Hematopoietic multipotent progenitor cell treated with erythropoietin and hydrocortisone succinate and interleukin-3 and kit ligand, for 8 days (in vitro differentiated cells): ENCODE data around the gene SPATC1L.
"Not testable (repeated sequence)": the region's sequence is repeated elsewhere in the genome, so short reads cannot be mapped to it uniquely, and the experiment has no call there.

Experiments
- DNase-seq: peaks from one replicate; pipeline ENCODE4 v3.0.0-alpha.2; 2015

Gene SPATC1L

DNA sequence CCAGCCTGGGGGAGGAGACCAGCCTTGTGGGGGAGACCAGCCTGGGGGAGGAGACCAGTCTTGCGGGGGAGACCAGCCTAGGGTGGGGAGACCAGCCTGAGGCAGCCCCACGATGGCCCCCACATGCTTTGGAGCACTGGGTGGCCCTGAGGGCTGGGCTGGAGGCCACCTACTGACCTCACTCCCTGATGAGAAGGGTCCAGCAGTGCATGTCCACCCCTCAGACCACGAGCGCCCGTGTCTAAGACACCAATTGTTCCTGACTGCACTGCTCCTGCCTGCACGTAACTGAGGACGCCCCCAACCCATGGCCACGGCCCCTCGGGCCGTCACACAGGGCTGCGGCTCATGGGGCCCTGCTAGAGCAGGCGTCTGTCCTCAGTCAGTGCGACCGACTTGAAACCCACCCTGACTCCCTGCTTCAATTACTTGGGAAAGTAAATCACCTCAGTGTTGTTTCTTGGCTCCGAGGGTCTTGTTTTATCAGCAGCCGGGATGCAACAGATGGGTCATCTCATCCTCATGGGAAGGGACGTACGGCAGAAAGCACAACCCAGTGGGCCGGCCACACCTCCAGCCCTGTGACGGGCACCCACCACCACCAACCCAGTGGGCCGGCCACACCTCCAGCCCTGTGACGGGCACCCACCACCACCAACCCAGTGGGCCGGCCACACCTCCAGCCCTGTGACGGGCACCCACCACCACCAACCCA, at the start of gene SPATC1L:
Gene SPATC1L (minus strand): TSS at position 550 of the 715 bp plus-strand sequence. CDS start 1,643 bp downstream, outside the sequence.
- DNase-seq = peak; percentile 65

DNA sequence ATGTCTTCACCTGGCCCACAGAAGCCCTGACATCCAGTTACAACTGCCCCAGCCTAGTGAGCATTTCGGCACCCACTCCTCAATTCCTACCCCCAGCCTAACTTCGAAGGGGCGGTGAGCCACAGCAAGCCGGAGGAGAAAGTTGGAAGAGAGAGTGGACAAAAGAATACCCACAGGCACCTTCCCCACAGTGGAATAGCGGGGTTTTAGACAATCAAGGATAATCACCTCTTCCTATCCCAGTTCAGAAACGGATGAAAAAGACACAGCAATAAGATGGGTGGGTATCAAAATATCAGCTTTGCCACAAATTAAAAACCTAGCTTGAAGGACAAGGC, 45.6 kb upstream of the SPATC1L start:
- no peak for DNase-seq

DNA sequence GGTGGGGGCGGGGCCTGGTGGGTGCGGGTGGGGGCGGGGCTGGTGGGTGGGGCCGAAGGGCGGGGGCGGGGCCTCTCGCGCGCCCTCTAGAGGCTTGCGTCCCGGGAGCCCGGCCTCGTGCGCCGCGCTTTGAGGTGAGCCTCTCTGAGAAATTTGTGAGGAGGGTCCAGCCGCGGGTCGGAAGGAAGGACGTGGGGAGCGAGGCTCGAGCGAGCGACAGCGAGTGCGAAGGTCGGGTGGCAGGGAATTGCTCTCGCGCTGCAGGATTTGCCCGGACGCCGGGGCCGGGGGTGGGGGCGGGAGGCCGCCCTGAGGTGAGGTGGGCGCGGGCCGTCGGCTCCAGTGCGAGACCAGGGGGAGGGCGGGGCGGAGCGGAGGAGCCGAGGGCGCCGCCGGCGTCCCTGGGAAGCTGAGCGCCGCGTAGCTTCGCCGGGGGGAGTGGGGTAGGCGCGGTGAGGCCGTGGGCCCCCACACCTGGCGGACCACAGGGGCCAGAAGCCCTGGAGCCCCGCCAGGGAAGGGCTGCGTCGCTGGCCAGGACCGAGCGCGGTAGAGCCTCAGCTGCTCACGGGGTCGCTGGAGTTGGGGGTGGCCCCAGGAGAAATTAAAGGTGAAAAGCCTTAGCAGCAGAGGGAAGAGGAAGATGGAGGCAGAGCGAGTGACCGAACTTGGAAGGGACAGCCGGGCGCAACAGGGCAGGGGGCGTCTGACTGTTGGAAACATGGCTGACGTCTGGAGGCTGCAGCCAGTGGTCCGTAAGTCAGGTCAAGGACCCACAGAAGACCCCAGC, 45.1 kb upstream of the SPATC1L start:
- DNase-seq = no peak

DNA sequence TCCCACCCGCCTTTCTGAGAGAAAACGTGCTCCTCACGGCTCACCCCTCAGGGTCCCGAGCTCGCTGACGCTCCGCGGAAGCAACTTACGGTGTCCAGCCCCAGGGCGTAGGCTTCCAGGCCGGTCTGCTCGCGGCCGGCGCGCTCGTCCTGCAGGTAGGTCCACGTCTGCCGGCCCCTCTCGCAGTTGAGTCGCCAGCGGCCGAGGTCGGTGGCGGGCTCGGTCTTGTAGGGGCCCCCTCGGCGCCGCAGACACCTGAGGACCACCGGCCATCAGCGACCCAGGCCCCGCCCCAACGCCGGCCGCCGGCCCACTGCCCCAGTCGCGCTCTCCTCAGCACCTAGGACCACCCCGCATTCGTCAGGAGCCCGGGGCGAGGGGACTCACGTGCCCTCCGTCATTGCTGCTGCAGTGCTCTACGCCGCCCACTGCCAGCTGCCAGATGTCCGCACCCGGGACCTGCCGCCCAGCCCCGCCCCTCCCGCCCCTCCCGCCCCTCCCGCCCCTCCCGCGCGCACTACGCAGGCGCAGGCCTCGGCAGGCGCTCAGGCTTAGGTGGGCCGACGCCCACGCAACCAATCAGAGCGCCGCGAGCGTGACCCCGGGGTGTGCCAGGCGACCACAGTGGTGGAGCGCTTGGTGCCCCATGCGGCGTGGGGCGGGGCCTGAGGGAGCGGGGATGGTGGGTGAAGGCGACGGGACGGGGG, 44.2 kb upstream of the SPATC1L start, which contains the start of gene LSS:
Gene LSS (minus strand): TSS at position 430 of the 707 bp plus-strand sequence. CDS start 29 bp downstream, at position 401.
- DNase-seq = peak; percentile 98

DNA sequence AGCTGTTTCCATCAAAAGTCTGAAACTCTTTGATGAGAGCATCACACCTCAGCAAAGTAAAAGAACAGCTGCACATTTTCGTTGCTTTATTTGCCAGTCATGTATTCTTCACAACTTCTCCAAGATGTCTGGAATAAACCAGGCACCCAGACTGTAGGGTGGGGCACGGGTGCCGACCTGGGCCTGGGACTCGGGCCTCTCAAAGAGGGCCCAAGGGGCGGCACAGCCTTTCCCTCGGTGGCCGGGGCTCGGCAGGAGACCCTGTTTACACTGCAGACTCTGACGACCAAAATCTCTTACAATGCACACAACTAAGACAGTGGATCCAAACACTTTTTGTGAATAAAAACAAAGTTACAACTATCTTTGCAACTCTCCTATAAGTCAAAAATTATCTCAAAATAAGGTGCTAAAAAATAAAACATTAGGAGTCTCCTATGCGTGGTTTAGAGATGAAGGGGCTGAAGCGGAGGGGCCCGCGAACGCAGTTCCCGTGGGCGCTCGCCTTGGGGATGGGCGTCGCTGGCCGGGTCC, 43.6 kb upstream of the SPATC1L start:
- DNase-seq = no peak

DNA sequence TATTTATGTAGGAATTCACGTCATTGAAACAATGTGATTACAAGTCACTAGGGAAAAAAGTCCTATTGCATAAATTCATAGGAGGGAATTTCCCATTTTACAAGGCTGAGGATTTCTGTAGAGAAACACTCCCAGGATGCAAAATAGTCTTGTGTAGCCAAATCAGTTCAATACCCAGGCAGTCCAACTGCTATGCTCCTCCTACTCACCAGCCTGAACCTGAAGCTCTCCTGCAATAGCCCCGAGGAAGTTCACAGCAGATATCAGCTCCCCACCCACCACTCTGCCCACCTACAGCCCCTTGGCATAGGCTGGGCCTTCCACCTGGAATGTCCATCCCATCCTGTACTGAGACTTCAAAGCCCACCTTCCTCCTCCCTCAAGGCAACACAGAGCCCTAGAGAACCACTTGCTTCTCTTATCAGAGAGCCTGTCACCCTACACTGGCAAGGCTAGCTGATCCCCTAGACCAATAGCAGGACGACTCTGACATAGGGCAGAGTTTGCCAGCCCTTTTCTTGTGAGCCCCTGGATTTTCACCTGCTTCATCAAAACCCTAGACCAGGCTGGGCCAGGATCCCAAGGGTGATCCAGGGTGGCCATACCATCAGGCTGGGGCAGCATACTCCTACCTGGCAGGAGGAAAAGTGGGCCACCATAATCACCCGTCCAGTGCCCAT, 42.8 kb upstream of the SPATC1L start:
- peak; percentile 73 for DNase-seq

DNA sequence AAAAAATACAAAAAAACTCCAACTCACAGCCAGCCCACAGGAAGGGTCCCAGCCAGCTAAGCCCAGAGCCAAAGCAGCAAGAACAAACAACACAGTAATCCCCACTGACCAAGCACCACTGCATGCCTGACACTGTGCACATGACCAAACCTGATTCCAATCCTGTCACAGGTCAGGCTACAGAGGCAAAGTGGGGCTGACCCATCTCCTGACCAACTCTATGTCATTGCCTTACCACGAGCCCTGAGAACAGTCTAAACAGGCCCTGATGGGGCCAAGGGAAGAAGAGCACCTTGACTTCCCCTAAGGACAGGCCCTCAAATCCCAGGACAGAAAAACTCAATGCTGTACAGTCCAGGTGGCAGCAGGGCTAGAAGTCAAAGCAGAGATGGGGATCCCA, 41.9 kb upstream of the SPATC1L start:
- DNase-seq = no peak

DNA sequence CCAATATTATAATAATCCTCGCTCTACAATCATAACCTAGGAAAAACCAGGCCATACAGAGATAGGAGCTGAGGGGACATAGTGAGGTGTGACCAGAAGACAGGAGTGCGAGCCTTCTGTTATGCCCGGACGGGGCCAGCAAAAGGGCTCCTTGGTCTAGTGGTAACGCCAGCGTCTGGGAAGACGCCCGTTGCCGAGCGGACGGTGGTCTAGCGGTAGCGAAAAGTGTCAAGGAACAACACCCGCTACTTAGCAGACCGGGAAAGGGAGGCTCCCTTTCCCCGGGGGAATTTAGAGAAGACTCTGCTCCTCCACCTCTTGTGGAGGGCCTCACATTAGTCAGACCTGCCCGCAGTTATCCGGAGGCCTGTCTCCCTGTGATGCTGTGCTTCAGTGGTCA, 39.4 kb upstream of the SPATC1L start:
- not testable (repeated sequence) for DNase-seq

DNA sequence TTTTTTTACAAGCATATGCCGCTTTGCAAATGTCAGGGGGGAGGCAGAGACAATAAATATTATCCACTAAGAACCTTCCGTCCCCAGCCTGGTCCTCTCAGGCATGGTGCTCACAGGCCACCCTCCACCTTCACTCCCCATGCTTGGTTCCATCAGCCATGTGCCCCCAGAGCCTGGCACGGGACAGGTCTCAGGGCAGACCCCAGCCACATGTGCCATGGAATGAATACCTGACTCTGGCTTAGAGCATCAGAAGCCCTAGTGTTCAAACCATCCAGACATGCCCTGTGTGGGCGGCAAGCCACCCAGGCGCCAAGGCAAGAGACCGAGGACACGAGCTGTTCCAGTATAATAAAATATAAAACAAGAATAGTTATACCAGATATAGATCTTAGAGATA, 39.0 kb upstream of the SPATC1L start:
- no peak for DNase-seq

DNA sequence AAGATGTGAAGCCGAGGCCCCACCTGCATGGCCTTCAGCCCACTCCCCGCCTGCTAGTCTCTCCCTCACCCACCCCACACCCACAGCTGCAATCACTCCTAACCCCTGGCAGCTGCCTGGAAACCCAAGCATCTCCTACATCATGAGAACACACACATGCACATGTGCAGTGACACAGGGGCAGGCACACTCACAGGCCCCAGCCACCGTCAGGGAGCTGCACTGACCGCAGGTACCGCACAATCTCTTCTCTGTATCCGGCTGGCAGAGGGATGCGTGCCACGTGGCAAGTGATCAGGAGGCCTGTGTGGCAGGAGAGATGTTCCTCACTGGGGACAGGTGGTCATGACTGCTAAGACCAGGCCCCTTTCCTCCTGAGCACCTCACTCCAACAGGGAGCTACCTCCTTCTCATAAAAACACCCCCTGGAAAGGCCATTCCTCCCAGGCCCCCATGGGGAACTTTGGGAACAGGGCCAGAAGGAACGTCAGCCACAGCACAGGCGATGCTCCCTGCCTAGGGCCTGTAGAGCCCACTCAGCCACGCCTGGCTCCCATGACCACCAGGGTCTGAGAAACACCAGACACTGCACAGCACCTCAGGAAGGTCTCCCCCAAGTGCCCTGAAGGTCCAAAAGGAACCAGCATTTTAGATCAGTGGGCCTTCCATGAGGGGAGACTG, 38.3 kb upstream of the SPATC1L start:
- DNase-seq = no peak

DNA sequence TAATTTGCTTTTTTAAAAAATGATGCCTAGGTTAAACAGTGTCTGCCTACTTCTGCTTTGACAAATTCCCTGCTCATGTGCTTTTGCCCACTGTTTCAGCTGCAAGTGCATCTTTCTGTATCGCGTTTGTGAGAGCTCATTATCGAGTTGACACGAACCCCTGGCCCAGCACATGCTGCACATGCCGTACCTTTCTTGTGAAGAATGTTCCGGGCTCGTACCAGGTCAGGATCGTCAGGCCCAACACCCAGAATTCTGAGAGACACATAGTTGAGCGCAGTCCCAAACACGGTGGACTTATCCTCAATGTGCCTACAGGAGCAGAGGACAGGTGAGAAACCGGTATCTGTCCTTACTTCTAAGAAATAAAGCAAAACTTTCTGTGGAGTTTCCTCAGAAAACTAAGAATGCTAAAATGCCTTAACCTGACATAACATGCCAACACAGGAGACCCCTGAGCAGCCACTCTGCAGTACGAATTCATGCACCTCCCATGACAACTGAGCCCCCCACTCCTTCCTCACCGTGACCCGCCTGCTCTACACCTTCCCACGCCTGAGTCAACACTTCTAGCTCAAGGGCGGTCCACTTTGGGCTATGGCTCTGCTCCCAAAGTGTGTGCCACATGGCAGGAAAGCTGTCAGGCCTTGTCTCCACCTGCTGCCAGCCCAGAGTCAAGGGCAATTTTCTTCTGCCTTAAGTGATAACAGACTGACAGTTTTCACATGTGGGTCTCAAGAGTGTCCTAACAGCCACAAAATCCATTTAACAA, 37.6 kb upstream of the SPATC1L start:
- no peak for DNase-seq

DNA sequence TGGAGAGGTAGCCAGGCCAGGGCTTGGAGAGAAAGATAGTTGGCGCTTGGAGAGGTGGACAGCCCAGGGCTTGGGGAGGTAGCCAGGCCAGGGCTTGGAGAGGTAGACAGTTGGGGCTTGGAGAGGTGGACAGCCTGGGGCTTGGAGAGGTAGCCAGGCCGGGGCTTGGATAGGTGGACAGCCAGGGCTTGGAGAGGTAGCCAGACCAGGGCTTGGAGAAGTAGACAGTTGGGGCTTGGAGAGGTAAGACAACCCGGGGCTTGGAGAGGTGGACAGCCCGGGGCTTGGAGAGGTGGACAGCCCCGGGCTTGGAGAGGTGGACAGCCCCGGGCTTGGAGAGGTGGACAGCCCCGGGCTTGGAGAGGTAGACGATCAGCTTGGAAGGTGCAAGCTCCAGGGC, 36.6 kb upstream of the SPATC1L start:
- DNase-seq = no peak

DNA sequence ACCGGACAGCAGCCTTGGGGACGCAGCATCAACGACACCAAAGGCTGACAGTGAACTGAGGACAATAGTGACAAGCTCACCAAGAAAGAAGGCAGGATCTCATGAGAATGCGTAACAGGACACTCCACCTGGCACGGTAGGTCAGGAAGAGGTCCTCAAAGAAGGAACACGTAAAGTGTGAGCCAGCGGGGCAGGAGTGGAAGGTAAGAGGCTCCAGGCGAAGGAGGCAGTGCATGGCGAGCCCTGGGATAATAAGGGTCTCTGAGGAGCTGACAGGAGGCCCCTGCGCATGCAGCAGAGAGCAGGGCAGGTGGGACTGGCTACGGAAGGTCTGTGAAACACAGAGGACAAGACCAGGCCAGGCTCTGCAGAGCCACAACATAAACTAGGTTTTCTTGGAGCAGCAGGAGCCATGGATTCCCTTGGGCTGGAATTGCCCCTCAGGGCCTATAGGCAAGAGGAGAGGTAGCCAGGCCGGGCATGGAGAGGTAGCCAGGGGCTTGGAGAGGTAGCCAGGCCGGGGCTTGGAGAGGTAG, 36.1 kb upstream of the SPATC1L start:
- DNase-seq = no peak

DNA sequence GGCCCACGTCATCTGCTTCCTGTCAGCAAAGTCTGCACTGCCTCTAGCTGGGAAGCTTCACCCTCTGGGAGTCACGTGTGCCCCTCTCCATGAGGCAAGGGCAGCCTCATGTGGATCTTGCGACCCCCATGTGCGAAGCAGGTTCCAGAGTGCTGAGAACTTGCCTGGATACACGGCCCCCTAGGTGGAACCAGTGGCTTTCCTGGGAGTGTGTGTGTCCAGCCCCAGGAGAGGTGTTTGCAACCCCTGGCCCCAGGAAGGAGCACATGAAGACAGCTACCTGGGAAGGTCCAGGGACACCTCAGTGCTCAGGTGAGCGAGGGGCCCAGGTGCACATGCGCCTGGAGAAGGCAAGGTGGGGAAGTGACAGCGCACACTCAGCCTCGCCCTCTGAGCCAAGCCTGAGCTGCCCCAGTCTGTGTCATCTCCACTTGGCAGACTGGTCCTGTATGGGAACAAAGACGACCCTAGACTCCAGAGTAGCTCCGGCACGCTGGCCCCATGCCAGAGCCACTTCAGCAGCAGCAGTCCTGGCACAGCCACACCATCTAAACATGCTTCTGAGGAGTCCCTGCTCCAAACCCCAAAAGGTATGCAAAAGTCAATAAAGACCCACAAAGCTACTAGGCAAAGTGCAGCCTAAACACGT, 35.5 kb upstream of the SPATC1L start:
- no peak for DNase-seq

DNA sequence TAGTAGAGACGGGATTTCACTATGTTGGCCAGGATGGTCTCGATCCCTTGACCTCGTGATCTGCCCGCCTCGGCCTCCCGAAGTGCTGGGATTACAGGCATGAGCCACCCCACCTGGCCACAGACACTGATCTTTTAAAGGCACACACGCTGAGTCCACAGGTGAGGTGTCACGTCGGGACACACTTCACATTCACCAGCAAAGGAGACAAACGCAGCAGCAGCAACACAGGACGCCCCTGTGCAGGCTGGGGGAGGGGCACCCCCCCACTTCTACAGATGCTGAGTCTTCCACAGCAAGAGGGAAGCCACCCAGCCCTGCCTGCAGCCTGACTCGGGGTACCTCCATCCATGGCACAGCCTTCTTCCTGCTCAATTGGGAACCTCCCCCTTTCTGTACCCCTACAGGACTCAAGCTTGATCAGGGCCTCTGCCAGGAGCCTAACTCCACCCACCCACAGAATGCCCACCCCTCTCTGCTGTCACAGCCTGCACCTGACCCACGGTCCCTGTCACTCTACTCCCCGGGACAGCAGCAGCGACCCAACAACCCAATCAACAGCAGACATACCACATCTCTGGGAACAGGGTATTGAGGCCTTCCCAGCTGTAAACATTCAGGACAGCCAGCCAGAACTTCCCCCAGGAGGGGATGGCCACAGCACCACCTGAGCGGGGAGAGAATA, 34.8 kb upstream of the SPATC1L start:
- no peak for DNase-seq

DNA sequence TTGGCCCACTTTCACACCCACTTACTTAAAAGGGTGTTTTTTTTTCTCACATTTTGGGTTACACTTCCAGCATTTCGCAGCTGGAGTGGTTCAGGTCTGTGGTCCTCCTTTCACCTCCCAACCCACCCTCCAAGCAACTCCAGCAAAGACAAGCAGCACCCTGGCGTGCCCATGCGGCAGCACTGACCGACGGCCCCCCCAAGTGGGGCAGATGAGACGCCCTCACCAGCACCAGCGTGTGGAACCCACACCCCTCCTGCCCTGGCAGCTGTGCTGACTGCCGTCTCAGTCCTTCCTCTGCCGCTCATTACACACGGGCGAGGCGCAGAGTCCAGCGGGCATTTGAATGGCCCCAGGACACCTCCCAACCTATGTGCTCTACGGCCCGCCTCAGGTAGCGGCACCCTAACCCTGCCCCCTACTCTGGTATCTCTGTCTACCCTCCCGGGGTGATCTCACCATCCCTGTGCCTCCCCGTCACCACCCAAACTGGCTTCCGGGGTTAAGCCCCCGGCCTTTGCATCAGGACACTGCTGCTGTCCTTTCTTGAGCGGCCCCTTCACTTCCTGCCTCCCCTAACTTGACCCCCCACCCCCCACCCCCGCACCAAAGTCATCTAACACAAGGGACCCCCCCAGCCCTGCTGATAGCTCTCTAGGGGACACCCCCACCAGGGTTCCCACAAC, 33.4 kb upstream of the SPATC1L start:
- DNase-seq = no peak

DNA sequence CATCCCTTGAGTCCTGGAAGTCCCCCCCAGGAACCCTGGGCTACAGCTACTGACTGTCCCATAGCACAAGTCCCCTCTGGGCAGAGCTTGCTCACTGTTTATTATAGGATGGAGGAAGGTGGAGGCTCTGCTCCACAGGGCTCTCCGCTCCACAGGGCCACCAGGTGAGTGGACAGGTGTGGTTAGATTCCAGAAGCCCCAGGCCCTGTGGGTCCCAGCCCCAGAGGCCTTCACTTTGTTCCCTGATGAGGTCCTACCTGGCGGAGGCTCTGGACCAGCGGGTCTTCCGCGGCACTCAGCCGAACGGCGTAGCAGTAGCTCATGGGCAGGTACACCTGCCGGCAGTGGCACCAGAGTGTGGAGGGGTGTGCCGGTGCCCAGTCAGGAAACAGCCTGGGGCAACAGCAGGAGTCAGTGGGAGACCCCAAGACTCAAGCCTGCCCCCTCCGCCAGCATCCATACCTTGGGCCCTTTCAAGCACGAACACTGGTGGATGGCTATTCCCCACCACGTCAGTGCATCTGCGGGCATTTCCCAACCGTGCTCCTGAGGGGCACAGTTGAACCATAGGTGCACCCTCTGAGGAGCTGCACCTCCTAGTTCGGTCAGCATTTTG, 32.0 kb upstream of the SPATC1L start:
- no peak for DNase-seq

DNA sequence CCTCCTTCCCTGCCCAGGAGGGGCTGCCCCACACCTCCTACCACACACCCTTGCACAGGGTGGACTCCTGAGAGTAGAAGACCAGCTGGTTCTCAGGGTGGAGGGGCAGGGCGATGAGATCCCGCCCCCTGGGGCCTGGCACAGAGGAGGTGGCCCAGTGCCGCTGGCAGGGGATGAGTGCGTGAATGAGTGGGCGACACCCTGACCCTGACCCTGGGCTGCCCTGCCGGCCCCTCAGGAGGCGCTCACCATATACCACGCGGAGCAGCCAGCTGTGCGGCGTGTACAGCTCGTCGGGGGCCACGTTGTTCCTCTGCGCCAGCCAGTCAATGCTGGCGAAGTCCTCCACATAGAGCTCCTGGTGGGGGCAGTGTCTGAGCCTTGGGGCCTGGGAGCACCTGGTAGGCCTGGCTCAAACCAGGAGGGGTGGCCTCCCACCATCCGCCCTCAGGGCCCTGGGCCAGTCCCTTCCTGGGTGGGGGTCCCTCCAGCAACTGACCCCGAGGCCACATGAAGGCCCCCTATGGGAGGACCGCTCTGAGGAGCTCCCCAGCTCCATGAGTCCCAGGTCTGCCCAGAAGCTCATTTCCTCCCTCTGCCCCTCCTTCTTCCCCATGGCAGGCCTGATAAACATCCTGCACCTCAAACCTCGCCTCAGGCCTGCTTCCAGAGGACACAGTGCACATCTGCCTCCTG, 31.3 kb upstream of the SPATC1L start:
- no peak for DNase-seq
